GM19463 (cell line): ENCODE measurements around the gene DOK6.

Experiments
- ATAC-seq: cut with Tn5 transposase; IDR thresholded peaks from one replicate; pipeline ENCODE4 v1.9.1; 2021; ENCODE audit warnings: mild to moderate bottlenecking, moderate library complexity; ENCODE audit not compliant: unreplicated experiment

The DOK6 gene

GRCh38 chr18:69674966-69675365 lies 274.3 kb downstream of the DOK6 start:
- ATAC-seq, result no peak

GRCh38 chr18:69677595-69677994 lies 276.9 kb downstream of the DOK6 start:
- no peak for ATAC-seq

DNA sequence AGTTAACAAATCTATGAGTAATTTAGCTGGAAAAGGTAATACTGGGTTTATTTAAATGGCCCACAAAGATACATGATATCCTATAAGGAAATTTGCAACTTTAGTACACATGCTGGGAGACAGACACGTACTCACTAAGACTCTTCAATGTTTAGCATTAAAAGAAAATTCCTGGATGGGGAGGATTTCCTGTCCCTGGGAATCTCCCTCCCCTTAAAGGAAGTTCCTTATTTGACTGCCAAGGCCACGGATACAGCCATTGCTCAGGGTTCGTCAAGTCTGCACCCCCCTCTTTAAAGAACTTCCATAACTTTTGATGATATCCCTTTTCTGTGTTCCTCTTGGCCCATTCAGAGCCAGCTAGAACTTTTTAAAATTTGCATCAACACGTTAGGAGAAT lies 279.4 kb downstream of the DOK6 start:
- ATAC-seq, result no peak

DNA sequence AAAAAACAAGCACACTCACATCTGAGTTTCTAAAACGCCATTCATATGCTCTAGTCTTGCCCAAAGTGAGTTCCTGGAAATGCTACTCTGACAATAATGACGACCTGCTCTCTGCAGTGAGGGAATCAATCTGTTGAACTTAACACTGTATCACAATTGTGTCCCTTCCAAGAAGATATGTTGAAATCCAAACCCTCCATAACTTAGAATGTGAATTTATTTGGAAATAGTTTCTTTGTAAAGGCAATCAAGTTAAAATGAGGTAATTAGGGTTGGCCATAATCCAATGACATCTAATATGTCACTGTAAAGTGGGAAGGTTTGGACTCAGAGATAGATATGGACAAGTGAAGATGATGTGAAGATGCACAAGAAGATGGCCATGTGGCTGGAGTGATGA lies 282.5 kb downstream of the DOK6 start:
- ATAC-seq, result no peak

DNA sequence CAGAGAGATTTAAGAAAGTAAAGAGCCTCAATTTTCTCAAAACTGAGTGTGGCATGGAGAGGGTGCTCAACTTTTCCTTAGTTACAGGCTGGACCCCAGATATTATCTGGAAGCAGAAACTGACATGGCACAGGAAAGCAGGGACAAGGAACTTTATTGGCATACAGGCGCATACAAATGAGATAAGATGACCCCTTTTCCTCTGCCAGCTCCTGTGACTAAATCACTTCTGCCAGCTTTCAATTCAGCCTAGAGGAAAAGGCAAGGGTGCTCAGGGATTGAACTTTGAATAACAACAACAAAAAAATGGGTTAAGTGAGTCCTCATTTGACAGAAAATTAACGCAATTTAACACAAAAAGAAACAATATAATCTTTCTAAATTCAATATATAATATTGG lies 284.1 kb downstream of the DOK6 start:
- ATAC-seq, result no peak

DNA sequence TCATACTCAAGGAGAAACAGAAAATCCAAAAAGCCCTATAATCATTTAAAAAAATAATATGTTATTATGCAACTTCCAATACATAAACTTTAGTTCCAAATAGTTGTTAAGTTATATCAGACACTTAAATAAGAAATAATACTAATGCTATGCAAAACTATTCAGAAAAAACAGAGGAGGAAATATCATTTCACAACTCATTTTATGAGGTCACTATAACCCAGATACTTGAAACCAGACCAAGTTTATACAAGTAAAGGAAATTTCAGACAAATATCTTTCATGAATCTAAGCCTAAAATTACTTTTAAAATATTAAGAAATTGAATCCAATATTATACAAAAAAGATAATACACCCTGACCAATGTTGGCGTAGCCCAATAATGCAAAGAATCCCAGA lies 286.2 kb downstream of the DOK6 start:
- ATAC-seq, result no peak

GRCh38 chr18:69689121-69689759 lies 288.6 kb downstream of the DOK6 start:
- no peak for ATAC-seq

DNA sequence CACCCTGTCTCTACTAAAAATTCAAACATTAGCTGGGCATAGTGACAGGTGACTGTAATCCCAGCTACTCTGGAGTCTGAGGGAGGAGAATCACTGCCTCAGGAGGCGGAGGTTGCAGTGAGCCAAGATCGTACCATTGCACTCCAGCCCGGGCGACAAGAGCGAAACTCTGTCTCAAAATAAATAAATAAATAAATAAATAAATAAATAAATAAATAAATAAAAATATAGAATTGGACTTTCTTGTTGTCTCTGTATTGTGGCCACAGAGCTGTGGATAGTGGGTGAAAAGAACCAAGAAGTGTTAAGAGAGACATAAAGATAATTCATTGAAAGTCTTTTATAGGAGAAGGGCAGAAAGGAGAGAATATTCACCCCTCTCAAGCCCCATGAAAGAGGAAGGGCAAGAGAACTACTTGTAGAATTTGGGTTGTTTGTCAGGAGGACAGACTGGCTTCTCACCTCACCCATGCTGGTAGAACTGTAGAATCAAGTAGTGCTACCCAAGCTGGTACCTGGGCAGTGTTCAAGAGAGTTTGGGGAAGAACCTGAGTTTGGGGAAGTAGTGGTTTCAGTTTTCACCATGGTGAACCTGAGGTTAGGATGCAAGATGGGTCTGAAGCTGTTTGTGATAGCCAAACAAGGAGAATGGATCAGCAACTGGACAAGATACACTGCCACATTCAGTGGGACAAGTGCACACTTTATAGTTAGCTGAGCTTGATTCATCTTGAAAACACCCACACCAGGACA lies 290.5 kb downstream of the DOK6 start:
- ATAC-seq, result peak; percentile 79

DNA sequence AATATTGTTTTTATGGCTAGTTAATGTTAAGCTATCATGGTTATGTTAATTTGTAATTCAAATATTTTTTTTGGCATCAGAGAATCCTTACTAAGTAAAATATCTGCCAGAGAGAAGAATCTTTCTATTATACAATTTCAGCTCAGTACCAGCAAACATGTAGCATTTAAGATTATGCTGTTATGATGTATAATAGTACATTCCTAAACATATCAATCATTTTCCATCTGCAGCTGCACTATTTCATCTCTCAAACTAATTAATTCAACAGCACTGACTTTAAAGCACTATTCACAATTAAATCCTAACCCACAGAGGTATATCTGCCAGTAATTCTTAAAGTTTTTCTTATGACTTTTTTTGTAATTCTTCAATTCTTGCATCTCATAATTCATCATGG lies 296.4 kb downstream of the DOK6 start:
- ATAC-seq, result no peak

DNA sequence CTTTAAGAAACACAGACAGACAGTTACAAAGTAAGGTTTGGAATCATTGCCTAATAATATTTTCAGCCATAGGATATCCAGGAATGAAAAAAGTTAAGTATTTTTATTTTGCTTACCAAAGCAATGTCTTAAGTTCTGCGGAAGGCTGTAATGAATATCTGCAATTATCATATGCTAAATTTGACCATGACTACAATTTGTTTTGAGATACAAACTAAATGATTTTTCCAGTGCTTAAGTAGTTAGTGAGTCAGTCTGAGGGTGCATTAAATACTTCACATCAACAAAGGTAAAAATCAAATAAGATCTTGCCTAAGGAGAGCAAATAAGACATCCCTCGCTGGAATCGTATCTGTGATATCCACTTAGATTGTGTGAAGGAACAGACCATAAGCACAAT lies 297.0 kb downstream of the DOK6 start:
- ATAC-seq, result no peak

DNA sequence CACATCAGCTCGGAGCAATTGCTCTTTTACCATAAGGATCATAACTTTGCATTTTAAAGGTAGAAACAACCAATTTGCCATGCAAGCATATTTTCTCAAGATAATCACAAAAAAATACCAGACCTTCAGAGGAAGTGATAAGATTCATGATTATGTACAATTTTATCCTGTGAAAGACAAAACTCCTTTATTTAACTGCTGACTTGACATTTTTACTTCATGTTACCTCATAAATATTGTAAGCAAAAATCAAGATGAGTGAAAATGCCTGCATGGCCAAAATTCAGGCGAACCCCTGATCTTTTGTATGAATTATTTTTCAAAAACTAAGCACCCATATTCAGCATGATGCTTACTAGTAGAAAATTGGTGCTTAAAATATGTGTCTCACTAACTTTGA lies 300.6 kb downstream of the DOK6 start:
- no peak for ATAC-seq

- ATAC-seq, result no peak
Measured at GRCh38 chr18:69703461-69703860, 302.8 kb downstream of the DOK6 start.

DNA sequence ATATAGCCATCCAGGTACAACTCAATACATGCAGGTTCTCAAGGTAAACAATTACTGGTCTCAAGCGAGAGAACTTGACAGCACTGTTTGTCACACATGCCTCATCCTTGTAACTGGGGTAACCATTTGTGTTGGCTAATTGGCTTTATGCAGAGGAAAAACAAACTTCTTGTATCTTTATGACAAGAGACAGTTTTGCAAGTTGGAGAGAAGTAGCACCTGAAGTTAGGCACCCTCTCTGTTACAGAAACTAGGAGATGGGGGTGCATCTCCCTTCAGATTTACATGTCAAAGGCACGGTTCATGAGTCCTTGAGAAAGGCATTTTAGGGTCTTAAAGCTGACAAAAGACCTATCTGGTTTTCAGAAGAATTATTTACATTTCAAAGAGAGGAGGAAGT lies 305.3 kb downstream of the DOK6 start:
- ATAC-seq, result no peak

GRCh38 chr18:69708844-69709243 lies 308.2 kb downstream of the DOK6 start:
- no peak for ATAC-seq

DNA sequence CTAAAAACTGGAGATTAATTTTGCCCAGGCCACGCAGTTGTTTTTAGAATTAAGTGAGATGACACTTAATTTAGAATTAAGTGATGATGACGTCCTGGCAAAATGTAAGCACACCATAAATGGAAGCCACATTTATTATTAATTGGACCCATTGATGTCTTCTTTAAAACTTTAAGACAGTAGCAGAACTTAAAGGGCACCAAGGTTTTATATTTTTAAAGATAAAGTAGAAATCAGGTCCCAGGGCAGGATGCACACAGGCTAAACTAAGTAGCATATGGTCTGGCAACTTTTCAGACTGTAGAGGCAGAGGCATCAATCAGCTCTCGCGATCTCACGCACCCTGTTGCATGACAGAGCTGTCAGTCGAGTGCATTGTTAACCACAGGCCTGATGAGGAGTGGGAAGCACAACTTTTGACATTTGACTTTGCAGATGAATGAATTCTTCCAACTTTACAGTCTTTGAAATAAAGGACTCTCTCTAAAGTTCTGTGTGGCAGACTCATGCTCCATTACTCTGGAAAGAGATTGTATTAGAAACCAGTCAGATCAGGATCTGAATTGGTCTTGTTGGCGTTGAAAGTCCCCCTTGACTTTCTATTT lies 314.6 kb downstream of the DOK6 start:
- no peak for ATAC-seq

DNA sequence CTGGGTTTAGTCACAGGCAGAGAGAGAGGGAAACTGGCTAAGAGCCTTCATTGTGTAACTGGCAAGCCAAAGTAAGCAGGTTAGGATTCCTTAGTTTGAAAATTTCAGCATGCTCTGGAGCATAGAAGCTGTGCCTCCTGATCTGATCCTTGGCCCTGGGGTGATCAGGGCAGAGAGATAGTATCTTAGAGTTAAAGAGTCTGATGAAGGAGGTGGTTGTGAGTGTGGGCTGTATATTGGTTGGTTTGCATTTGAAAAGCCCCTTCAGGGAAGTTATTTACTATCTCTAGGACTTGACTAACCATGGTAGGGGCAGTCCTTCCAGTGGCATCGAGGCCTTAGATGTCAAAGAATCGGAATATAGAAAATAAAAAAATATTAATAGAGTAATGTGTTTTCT lies 316.9 kb downstream of the DOK6 start:
- ATAC-seq, result no peak

- no peak for ATAC-seq
Measured at GRCh38 chr18:69718912-69719547, 318.3 kb downstream of the DOK6 start.

GRCh38 chr18:69720422-69720821 lies 319.7 kb downstream of the DOK6 start:
- ATAC-seq, result no peak

DNA sequence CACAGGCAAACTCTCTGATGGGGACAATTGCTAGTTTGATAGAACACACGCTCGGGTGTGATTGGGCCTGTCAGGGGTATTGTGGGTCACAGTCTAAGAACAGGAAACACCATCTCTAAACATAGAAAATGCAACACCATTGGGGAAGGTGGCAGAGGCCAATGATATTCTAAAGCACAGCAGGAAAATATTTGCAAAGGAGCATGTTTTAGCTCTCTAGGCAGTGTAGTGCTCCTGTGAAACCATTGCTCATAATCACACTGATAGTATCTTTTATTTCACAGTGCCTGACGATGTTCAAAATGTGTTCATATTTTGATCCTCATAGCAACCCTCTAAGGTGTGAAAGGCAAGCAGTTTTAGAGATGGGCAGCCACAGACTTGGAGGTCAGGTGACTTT lies 322.7 kb downstream of the DOK6 start:
- ATAC-seq, result no peak

DNA sequence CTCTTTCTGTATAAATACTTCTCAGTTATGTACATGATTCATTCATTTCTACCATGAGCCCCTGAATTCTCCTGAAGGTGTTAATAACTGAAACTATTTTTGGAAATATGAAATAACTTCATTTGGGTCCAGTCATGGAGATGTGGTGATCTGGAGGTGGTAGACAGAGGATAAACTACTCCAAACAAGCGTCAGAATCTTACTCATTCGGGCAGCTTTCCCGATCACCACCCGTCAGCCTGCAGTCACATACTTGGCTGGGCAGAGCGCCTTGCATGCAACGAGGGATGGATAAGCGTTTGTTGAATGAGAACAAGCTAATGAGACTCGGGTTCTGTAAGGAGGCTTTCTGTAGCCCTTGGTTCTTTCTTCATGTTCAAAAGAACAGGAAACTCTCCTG lies 324.3 kb downstream of the DOK6 start:
- ATAC-seq, result no peak

DNA sequence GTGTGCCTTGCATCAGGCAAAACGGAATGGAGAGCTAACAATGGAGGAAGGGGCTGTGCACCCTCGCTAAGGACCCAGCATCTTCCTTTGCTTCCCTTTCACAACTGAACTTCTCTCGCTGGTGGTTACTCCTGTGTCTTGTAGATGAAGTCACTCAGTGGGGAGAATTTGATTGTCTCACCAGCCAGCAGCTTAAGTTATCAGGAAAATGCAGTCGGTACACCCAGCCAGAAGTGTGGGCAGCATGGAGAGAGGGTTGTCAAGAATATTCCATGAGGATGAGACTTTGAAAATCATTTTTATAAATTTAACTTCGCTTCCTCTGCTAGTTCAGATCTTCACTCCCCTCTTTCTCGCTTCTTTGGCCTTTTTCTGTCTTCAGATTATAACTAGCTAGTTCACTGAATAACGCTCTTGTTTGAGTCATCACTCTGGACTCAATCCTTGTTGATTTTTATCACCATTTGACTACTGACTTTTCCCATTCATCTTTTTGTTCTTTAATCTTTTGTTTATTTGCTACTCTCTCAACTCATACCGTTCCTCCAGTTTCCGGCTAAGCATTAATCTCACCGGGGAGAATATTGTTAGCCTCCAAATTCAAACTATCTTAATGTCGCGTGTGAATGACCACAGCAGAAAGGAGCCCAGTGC lies 325.3 kb downstream of the DOK6 start:
- ATAC-seq, result no peak
